Measurements from ENCODE around the gene ITIH3. TPM values are rescaled to one million over a fixed set of nuclear protein-coding genes. Genes with fewer than 3 reads are reported as not detected.

The ITIH3 gene
- total RNA-seq, 4 donors from 2014 or later, result 0.27 to 1.6 TPM; not detected in 2

DNA sequence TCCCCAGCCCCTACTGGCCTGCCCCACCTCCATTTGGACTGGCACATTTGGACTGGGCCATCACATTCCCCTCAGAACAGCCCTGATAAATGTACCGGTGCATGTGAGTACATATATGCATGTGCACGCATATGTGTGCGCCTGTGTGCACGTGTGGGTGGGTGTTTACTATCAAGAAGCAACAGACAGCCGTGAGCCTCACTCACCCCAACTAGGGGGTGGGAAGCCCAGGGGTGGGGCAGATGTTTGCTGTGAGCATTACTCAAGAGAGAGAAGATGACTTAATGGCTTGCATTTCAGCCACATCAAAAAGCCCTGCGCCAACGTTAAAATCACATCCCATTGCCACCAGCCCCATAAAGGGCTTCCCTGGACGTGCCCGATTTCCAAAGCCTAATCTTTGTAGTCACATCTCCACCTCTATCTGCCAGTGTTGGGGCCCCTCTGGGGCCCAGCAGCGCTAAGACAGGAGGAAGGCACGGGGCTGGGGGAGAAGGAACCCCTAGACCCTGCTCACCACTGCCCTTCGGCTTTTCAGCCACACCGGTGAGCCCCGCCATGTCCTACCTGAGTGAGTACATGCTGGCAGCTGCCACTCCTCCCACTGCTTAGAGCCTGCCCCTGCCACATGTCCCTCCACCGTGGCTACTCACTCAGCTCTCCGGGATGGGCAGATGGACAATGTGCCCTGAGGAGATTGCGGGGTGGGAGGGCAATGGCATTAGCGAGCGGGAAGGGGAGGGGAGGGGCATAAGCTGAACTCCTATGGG lies 10.9 kb downstream of the ITIH3 start:
- 83% methylated on average over 19 of the region's 19 CpGs; no CpG with 5 or more reads in 1 of the 2 donors for WGBS, 2 donors (ENCODE audit: low coverage in 1 of 2)
- H3K4me3 ChIP-seq, result no peak overlapping the region

GRCh38 chr3:52809149-52809548 lies 14.6 kb downstream of the ITIH3 start:
- no peak overlapping the region for H3K27ac ChIP-seq
- DNase-seq, result no peak
- H3K36me3 ChIP-seq, result no peaks in the 10 kb centered on the region
- no peak for TF ChIP-seq CTCF (IDR thresholded peaks at IDR 0.05)
- no peak for TF ChIP-seq POLR2A (IDR thresholded peaks at IDR 0.05)
- no peak for TF ChIP-seq POLR2AphosphoS5 (IDR thresholded peaks at IDR 0.05)
- no peak for TF ChIP-seq EP300 (IDR thresholded peaks at IDR 0.05; ENCODE audit: low read depth)
- no peak overlapping the region for H3K4me3 ChIP-seq
- H3K27me3 ChIP-seq, result no peaks in the 10 kb centered on the region
- H3K4me1 ChIP-seq, result no peaks in the 10 kb centered on the region
- 58 to 79% methylated on average over 2 of the region's 2 CpGs for WGBS, 2 donors (ENCODE audit: low coverage in 1 of 2)
- intact Hi-C loops (cut with DNase I; ENCODE audit: low total_unique reads), result no loop called here
- no peaks in the 10 kb centered on the region for H3K9me3 ChIP-seq
- in situ Hi-C loops (cut with MboI; ENCODE audit: low pct_ligation_motif_present in 1 of 4, low pct_unique_long_range_greater_than_20kb in 1 of 4, low sequenced_read_pairs in 3 of 4), result no loop called here

More for the DNA sequence above, 10.9 kb downstream of the ITIH3 start:
- TF ChIP-seq CTCF (IDR thresholded peaks at IDR 0.05), result no peak
- TF ChIP-seq POLR2A (IDR thresholded peaks at IDR 0.05), result no peak
- TF ChIP-seq EP300 (IDR thresholded peaks at IDR 0.05; ENCODE audit: low read depth), result no peak
- no peak for TF ChIP-seq POLR2AphosphoS5 (IDR thresholded peaks at IDR 0.05)
- Histone ChIP-seq H3K9me3 (no peaks in the 10 kb centered on the region), H3K4me1 (no peaks in the 10 kb centered on the region), H3K36me3 (no peaks in the 10 kb centered on the region), H3K27ac (no peak overlapping the region), H3K27me3 (no peaks in the 10 kb centered on the region)
- DNase-seq, result no peak
- intact Hi-C loops (cut with DNase I; ENCODE audit: low total_unique reads) (no loop called here), in situ Hi-C loops (cut with MboI; ENCODE audit: low pct_ligation_motif_present in 1 of 4, low pct_unique_long_range_greater_than_20kb in 1 of 4, low sequenced_read_pairs in 3 of 4) (no loop called here)

GRCh38 chr3:52809662-52810377 lies 15.2 kb downstream of the ITIH3 start:
- WGBS, 2 donors (ENCODE audit: low coverage in 1 of 2), result 61 to 74% methylated on average over 6 to 7 of the region's 7 CpGs
- DNase-seq, result no peak
- in situ Hi-C loops (cut with MboI; ENCODE audit: low pct_ligation_motif_present in 1 of 4, low pct_unique_long_range_greater_than_20kb in 1 of 4, low sequenced_read_pairs in 3 of 4), result no loop called here

GRCh38 chr3:52810923-52811322 lies 16.3 kb downstream of the ITIH3 start:
- no peak overlapping the region for H3K27ac ChIP-seq
- no peaks in the 10 kb centered on the region for H3K9me3 ChIP-seq
- H3K27me3 ChIP-seq, result no peaks in the 10 kb centered on the region
- H3K4me3 ChIP-seq, result no peak overlapping the region
- in situ Hi-C loops (cut with MboI; ENCODE audit: low pct_ligation_motif_present in 1 of 4, low pct_unique_long_range_greater_than_20kb in 1 of 4, low sequenced_read_pairs in 3 of 4), result no loop called here
- no peak for DNase-seq
- WGBS, 2 donors (ENCODE audit: low coverage in 1 of 2), result 90% methylated on average over 11 of the region's 11 CpGs; no CpG with 5 or more reads in 1 of the 2 donors
- H3K4me1 ChIP-seq, result no peaks in the 10 kb centered on the region
- no peaks in the 10 kb centered on the region for H3K36me3 ChIP-seq
- TF ChIP-seq POLR2A (IDR thresholded peaks at IDR 0.05) (no peak), EP300 (IDR thresholded peaks at IDR 0.05; ENCODE audit: low read depth) (no peak), POLR2AphosphoS5 (IDR thresholded peaks at IDR 0.05) (no peak), CTCF (IDR thresholded peaks at IDR 0.05) (no peak)
- intact Hi-C loops (cut with DNase I; ENCODE audit: low total_unique reads), result no loop called here

More at GRCh38 chr3:52809662-52810377, 15.2 kb downstream of the ITIH3 start:
- no peak overlapping the region for H3K27ac ChIP-seq
- H3K9me3 ChIP-seq, result no peaks in the 10 kb centered on the region
- no peaks in the 10 kb centered on the region for H3K36me3 ChIP-seq
- H3K4me3 ChIP-seq, result no peak overlapping the region
- no peaks in the 10 kb centered on the region for H3K4me1 ChIP-seq
- no peak for TF ChIP-seq POLR2A (IDR thresholded peaks at IDR 0.05)
- H3K27me3 ChIP-seq, result no peaks in the 10 kb centered on the region
- intact Hi-C loops (cut with DNase I; ENCODE audit: low total_unique reads), result no loop called here

Measured in transverse colon (tissue), 4 donors.